Inflammatory macrophage treated with lipopolysaccharide for 4 hours (primary cell): Measurements from ENCODE around the gene CC2D2B.
"Not testable (repeated sequence)": the region's sequence is repeated elsewhere in the genome, so short reads cannot be mapped to it uniquely, and the experiment has no call there.

Experiments
- DNase-seq: peaks from one replicate; pipeline ENCODE4 v3.0.0-alpha.2; 2020

The CC2D2B gene

DNA sequence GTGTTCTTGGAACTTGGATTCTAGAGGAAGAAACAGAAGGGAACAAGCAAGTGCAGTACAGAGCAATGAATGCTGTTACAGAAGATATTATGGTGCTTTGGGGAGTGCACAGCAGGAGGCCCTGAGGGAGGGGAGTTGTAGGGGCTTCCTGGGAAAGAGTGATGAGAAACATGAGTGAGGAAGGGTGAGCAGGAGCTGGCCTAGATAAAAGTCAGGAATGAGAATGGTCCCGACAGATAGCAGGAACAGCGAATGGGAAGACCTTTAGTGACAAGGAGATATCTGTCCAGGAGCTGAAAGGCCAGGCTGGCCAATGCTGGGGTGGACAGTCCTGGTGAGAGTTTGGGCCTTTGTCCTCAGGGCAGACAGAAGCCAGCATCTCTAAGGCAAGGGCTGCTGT is 115.0 kb downstream of the CC2D2B start:
- no peak for DNase-seq

DNA sequence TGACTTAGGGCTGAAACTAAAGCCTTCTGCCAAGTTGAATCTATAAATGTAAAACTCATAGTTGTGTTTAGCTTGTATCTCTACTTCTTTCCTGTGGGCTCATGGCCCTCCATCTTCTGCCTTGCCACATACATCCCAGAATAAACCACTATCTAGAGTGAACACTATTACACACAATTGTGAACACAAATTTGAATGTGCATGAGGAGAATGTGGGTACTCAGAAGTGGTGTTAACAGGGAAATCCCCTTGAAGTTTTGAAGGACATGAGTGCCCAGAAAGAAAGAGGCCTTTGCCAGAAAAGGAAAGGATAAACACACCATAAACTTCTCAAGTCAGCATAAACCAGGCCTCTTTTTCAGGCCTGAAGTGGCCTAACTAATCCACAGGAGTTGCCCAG is 115.4 kb downstream of the CC2D2B start:
- DNase-seq, result no peak

DNA sequence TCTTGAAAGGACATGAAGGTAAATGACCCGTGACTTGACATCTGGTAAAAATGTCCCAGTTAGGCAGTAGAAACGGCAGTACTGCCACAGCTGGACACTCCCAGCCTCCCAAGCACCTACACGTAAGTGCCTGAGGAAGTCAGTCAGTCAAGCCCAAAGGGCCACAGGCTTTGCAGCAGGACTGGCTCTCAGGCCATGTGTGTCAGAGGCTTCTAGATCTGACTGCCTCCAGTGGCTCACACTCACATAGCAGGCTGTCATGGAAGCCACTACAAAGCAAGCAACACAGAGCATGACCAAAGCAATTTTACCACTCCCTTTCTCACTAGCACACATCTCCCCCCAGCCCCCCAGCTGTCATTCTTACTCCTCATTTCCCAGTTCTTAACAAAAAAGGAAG is 117.8 kb downstream of the CC2D2B start:
- no peak for DNase-seq

DNA sequence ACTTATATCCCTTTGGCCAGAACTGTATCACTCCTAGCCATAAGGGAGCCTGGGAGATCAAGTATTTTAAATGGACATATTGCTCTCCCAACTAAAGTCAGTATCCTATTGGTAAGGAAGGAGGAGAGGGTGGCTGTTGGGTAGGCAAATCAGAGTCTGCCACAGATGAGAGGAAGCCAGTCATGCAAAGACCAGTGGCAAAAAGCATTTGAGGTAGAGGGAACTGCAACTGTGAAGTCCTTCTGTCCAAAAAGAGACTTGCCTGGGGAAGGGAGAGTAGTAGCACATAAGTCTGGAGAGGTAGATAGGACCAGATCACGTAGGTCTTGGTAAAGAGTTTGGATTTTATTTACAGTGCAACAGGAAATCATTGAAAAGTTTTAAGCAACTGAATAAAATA is 126.8 kb downstream of the CC2D2B start:
- DNase-seq, result no peak

DNA sequence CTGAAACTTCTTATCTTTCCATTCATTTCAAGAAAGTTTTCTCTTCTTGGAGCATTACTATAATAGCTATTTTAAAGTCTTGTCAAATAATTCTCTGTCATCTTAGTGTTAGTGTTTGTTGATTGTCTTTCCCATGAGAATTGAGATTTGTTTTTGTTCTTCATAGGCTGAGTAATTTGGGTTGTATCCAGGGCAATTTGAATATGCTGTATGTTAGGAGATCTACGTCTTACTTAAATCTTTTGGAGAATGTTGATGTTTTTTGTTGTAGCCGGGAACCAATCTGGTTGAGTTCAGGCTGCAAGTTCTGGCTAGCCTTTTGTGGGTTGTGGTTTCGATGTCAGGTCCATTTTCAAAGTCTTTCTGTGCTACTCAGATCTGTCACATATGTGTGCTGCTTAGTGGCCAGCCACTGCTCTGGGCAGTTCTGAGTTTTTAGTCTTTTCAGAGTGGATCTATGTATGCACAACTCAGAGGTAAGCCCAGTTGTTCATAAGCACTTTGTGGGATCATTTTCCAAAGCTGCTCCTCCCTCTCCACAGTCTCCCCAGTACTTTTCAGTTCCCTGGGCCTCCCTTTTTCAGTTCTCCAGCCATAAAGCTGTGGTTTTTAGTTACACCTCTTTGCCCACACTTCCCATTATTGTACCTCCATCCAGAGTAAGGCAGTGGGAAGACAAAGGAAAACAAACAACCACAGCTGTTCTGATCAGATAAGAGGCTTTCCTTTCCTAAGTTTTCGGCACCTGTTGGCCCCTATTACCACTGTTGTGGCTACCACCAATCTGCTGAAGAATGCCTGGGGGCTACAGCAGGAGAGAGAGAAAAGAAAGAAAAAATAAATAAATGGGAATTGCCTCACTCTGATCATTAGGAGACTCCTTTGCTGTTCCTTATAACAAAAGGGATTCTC is 131.0 kb downstream of the CC2D2B start:
- DNase-seq, result no peak

DNA sequence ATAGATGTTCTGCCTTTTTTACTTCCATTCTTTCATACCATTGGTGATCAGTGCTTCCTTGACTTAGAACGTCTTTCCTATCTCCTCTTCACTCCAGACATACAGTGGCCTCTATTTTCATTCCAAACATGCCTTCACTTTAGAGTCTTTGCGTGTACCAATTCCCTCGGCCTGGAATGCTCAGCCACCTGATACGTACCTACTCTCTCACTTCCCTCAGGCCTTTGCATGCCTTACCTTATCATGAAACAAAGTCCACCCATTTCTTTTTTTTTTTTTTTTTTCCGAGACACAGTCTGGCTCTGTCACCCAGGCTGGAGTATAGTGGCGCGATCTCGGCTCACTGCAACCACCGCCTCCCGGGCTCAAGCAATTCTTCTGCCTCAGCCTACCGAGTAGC is 133.4 kb downstream of the CC2D2B start:
- DNase-seq, result no peak

DNA sequence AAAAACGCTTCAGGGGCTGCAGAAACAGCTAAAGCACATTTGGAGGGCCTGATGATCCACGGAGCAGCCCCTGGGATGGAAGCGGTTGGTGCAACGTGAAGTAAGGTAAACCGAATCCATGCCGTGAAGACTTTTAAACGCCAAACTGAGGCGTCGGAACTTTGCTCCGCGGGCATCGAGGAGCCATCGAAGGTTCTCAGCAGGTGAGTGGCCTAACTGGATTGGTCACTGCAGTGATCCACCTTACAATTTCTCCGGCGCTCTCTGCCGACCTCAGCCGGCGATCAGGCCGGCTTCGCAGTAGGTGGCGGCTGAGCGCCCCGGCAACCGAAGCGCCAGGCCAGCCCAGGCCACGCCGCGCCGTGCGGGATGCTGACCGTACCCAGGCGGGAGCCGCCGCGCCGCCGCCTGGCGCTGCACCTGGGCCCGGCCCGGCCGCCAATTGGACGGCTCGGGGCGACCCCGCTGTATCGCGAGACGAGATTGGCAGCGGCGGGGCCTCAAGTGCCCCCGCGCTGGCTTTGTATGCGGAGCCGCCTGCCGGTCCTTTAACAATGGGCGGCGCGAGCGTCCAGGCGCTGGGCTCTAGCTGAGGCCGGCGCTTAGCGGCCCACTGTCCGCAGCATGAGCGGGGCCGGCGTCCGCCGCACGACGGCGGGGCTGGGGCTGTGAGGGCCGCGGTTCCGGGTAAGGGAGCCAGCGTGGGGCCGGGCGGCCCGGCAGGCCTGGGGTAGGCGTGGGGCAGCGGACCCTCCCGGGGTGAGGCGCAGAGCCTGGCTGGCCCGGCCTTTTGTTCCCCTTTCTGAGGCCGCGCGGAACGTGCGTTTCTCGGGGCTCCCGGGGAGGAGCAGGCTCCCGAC is 135.5 kb downstream of the CC2D2B start, which contains the start of gene CCNJ:
Gene CCNJ (plus strand): TSS at position 551 of the 860 bp plus-strand sequence. CDS start 811 bp downstream, outside the sequence.
- DNase-seq, result peak; percentile 92

DNA sequence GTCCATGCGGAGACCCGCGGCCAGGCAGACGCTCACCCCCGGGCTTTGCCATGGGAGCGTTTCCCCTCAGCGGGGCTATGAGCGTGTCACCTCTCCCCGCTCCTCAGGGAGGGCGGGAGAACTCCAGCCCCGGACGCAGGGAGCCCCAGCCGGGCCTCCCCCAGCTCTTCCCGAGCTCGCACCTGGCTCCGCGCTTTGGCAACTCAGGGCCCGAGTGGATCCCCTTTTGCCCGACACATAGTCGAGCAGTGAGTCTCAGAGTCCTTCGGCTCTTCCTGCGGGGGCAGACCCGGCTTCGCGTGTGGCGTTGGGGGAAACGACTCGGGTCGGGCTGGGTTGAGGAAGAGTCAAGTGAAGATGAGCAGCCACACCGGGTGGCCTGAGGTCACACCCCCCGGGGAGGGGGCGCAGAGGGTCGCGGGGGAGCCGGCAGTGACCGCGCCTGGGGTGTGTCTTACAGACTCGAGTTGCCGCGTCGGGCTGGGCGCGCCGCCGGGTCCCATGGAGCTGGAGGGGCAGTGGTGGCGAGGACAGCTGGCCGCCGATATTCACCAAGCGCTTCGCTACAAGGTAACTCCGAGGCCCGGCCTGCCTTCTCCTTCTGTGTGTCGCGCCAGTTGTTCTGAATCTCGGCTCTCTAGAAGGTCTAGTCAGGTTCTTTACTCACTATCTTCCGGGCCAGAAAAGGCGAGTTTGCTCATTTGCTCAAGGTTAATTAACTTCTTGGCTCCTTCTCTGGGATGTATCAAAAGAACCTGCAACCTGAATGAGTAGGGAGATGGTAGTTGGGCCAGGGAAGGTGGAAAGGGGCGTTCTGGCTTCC is 136.3 kb downstream of the CC2D2B start:
- peak; percentile 46 for DNase-seq

DNA sequence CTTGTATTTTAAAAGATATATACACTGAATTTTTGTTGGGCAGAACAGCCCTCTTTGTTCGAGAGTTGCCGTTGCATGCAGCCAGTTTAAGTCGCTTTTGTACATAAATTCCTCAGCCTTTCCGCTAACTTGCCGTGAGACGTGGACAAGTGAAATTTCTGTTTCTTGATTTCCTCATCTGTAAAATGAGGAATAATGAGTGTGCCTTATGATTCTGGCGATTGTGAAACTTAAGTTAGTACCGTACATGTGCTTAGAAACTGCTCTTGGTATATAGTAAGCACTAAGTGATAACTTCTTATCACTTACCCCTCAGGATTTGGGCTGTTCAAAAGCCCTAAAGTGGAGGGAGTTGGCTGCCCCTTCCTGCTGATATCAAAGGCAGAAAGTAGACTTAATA is 137.0 kb downstream of the CC2D2B start:
- DNase-seq, result peak; percentile 89

DNA sequence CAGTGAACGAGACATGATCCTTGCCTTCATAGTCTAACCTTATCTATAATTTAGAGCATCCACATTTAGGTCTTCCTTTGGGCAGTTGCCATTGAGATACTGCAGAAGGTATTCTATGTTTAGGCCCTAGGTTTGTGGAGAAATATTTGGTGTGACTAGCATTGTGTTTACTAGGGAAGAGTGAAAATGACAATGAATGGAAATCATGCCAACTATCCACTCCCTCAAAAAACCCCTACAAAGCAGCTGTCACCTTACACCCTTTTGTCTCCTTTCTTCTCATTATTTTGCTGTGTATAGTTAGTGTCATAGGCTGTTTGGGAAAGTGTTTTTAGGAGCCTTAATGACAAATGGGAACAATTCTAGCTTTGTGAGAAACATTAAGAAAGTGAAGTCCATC is 138.8 kb downstream of the CC2D2B start:
- DNase-seq, result no peak

DNA sequence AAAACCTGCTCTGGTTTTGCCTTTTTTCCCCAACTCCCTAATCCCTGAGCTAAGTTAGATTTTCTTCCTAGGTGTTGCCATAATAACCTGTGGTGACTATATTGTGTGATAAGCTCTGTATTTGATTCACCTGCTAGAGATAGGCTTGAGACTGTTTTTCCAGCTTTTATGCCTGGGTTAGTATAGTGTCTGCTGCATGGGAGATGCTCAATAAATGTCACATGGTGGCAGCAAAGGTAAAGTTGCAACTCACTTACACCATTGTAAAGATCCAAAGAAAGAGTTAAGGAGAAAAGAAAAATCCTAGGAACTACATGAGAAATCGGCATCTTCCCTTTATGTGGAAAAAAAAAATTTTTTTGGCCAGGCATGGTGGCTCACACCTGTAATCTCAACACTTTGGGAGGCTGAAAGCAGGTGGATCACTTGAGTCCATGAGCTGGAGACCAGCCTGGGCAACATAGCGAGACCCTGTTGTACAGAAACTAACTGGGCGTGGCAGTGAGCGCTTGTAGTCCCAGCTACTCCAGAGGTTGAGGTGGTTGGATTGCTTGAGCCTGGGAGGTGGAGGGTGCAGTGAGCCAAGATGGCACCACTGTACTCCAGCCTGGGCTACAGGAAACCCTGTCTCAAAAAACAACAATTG is 139.4 kb downstream of the CC2D2B start:
- no peak for DNase-seq

DNA sequence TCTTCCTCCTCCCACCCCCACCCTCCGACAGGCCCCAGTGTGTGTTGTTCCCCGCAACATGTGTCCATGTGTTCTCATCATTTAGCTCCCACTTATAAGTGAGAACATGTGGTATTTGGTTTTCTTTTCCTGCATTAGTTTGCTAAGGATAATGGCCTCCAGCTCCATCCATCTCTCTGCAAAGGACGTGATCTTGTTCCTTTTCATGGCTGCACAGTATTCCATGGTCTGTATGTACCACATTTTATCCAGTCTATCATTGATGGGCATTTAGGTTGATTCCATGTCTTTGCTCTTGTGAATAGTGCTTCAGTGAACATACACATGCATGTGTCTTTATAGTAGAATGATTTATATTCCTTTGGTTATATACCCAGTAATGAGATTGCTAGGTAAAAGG is 140.2 kb downstream of the CC2D2B start:
- DNase-seq, result not testable (repeated sequence)

DNA sequence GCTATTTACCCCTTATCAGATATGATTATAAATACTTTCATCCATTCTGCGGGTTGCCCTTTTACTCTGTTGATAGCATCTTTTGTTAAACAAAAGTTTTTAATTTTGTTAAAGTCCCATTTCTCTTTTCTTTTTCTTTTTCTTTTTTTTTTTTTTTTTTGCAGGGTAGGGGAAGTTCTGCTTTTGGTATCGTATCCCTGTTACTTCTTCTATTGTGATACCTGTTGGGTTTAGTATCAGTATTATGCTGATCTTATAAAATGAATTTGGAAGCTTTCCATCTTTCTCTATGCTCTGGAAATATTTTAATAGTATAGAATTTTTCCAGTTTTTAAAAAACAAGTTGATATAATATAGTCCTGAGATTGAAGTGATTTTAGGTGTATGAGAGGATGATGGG is 141.6 kb downstream of the CC2D2B start:
- DNase-seq, result no peak

DNA sequence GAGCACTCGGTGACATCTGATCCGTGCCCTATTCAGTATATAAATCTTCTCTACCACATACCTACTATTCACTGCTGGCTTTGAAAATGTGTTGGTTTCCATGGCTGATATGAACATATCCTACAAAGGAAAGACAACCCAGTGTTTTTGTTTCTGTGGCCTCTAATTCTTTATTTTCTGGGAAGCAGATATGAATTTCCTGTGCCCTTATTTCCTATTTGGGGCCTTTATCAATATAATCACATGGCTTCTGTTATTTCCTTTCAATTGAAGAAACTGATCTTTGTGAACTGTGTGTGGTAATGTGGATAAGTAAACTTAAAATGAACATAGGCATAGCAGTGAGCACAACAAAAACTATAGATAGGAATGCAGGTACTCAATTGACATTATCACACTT is 146.2 kb downstream of the CC2D2B start:
- no peak for DNase-seq

DNA sequence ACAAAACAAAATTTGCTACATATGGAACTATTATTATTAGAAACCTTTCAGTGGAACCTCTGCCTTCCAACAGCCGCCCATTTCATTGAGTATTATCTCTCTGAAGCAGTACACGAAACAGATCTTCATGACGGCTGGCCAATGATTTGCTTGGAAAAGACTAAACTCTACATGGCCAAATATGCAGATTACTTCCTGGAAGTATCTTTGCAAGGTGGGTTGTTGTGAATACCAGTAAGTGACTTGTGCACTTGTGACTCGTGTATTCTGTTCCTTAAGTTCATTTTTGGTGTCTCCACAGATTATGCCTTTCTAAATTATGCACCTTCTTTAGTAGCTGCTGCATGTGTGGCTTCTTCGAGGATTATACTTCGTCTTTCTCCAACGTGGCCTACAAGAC is 149.0 kb downstream of the CC2D2B start:
- no peak for DNase-seq

DNA sequence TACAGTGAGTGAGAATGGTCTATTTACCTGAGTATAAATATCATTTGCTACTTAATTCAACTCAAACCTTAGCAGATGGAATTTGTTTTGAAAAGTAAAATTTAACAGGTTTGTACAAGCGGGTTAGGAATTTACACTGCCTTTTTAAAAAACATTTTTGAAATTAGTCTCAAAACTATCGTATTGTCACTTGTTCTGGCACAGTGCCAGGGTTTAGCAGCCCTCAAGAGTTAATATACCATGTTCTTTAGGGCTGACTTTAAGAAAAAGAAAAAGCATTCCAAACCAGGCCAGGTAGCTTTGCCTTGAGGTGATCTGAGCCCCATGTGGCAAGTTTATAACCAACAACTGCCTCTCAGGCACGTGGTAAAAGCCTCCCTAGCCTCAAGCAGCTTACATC is 153.5 kb downstream of the CC2D2B start:
- DNase-seq, result no peak

DNA sequence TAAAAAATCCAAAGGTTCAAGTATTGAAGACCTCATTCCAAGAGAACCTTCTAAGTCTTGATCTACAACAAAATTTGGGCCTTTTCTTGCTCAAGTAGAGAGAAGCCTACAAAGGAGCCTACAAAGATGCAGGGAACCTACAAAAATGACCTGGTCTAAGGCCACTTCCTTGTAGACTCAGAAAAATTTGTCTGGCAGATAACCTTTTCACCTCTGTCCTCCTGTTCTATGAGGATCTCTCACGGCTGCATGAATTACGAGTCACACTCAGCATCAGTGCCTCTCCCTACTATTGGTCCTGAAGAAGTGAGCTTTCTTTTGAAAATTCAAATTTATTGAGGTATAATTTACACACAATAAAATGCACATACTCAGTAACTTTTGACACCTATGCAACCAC is 164.9 kb downstream of the CC2D2B start:
- no peak for DNase-seq

DNA sequence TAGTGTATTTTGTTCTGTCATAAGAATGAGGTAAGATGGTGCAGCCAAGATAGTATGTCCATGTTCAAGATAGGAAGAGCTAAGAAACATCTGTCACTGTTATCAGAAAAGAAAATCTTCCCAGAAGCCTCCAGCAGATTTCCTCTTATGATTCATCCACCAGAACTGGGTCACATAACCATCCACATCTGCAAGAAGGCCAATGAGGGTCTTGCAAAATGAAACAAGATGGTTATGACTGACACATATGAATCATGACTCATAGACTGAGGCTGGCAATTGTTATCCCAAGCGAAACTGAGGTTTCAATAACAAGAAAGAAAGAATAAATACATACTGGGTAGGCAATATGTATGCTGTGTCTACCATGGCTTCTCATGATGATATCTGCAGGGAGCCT is 165.9 kb downstream of the CC2D2B start:
- DNase-seq, result peak; percentile 69

DNA sequence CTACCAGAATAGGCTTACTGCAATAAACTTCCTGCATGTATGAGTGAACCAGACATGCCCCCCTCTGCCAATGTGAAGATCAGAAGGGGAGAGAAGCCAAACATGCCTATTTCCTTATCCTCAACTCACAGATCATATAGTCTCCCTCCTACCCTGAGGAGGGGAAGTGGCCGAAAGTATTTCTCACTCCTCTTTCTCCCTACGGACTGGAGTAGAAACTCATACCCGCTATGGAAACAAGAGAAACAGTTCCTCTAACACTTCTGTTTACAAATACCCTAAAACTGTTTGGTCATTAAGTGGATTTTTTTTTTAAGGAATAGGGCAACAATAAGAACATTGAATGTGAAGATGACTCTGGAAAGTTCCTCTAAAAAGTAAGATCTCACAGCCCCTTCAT is 167.0 kb downstream of the CC2D2B start:
- DNase-seq, result peak; percentile 77

DNA sequence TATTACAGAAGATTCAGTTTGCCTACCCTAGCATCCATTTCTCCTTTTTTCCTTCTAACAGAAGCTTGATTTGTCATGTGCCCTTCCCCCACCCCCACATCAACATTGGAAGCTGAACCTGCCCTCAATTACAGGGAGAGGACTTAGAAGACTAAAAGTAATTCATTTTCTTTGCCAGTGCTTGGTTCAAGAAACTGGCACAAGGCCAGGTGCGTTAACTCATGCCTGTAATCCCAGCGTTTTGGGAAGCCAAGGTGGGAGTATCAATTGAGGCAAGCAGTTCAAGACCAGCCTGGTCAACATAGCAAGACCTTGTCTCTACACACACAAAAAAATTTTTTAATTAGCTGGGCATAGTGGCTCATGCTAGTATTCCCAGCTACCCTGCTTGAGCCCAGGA is 168.2 kb downstream of the CC2D2B start:
- DNase-seq, result no peak

DNA sequence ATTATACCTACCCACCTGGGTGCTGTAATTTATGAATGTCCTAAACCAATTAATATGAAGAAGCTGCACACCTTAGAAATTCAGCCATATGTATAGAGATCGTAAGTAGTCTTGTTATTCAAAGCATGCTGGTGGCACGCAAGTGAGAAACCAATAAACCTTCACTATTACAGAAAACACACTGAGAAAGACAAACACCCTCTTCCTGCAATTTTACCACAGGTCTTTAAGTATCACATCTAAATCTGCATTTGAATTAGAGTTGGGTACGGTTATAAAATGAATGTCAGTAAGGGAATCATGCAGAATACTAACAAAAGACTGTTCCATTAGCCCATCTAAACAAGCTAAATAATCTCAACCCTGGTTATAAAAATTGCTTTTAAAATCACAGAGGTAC is 169.4 kb downstream of the CC2D2B start:
- DNase-seq, result no peak

DNA sequence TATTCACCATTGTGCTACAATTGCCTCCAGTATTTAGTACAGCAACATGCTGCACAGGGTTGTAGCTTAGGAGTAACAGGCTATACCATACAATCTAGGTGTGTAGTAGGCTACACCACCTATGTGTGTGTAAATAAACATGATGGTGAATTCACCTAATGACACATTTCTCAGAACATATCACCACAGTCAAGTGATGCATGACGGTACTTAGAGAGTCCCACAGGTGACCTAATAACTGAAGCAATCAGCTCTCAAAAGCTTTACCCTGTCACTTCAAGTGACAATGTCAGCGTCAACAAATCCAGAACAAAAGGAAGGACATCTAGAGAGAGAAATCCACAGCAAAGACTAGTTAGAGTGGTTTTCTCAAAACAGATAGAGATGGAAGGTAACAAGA is 174.4 kb downstream of the CC2D2B start:
- no peak for DNase-seq
